KOPT-K1 (cell line): ENCODE measurements around the gene HES7.
"Not testable (repeated sequence)": the region's sequence is repeated elsewhere in the genome, so short reads cannot be mapped to it uniquely, and the experiment has no call there.

Source experiments
- H3K27ac ChIP-seq: fragments of 200-600 bp; sonication (generic); 2 replicates; pipeline ENCODE4 v1.5.1; 2016; ENCODE audit warnings: antibody characterized with exemption, mild to moderate bottlenecking, low read depth, low read length; ENCODE audit not compliant: poor library complexity, severe bottlenecking
- H3K36me3 ChIP-seq: fragments of 200-600 bp; sonication (generic); 2 replicates; pipeline ENCODE4 v1.5.1; 2017; ENCODE audit warnings: antibody characterized with exemption, mild to moderate bottlenecking, low read length, moderate library complexity; ENCODE audit not compliant: insufficient read depth
- H3K9me3 ChIP-seq: fragments of 200-600 bp; sonication (generic); 2 replicates; pipeline ENCODE4 v1.5.1; 2017; ENCODE audit warnings: antibody characterized with exemption, low read length, mild to moderate bottlenecking; ENCODE audit not compliant: insufficient read depth, poor library complexity, severe bottlenecking

HES7 gene

DNA sequence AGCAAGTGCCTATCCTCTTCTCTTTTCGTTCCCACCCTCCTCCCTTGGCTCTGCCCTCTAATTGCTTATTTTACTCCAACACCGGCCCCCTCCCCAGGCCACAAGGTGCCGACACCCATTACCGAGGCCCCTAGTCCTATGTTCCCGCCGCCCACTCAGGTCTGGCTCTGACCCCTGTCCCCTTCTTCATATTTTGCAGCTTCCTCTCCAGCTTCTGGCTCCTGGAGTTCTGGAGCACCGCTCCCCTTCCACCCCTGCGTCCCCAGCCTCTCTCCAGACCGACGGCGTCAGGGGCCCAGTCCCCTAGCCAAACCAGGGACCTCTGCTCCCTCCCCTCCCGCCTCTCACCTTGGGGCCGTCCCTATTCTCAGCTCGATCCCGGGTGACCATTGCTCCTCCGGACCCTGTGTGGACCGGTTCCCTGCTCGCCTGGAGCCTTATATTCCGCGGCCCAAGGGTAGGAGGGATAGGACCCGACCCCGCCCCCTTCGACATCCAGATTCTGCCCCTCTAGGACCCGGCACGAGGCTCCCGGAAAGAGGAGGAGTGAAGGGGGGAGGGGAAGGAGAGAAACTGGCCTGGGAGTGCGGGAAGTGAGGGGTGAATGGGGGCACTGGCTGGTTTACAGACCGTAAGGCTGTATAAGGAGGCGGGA lies at the start of gene HES7:
HES7 (minus strand) TSS at position 412 of the 655 bp plus-strand sequence; CDS start at position 390, 22 bp downstream.
- no peaks in the 10 kb centered on the region for H3K9me3 ChIP-seq
- H3K36me3 ChIP-seq = no peaks in the 10 kb centered on the region
- no peak within 1 kb of the TSS for H3K27ac ChIP-seq

DNA sequence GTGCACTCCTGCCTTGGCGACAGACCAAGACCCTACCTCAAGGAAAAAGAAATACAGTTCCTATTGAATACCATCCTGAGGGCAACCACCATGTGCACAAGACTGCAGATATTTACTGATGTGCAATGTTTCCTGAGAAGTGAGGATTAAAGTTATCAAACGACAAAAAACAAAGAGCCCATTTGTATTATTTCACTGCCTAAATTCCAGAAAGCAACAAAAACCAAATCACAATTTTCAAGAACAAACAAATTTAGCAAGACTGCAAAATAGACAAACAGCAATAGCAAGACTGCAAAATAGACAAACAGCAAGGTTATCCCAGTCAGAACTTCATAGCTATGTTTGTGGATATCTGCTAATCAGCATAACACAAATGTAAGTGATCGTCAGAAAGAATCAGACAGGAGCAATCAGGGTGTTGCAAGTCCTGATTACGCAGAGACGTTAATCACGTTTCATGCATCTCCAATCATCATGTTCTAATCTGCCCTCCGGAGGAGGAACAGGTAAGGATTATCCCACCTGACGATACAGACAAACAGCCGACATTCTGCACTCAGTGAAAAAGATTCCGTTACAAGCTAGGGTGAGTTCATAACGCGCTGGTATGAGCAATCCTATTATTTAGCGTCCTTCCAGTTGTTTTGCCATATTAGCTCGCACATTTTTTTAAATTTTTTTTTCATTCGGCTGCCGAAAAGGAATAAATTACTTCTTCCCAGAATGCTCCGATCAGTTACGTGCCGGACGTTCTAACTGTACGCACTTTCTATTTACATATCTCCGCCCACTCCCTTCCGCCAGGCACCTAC lies 49.4 kb upstream of the HES7 start:
- Histone ChIP-seq H3K36me3 (no peaks in the 10 kb centered on the region), H3K27ac (peak overlapping the region; percentile 94), H3K9me3 (no peaks in the 10 kb centered on the region)

DNA sequence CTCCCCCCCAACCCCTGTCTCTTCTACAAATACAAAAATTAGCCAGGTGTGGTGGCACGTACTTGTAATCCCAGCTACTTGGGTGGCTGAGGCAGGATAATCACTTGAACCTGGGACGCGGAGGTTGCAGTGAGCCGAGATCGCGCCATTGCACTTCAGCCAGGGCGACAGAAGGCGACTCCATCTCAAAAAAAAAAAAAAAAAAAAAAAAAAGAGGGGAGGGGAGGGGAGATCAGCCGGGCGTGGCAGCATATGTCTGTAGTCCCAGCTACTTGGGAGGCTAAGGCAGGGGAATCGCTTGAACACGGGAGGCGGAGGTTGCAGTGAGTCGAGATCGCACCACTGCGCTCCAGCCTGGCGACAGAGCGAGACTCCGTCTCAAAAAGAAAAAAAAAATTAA lies 46.3 kb upstream of the HES7 start:
- not testable (repeated sequence) for H3K9me3 ChIP-seq, H3K27ac ChIP-seq, H3K36me3 ChIP-seq

DNA sequence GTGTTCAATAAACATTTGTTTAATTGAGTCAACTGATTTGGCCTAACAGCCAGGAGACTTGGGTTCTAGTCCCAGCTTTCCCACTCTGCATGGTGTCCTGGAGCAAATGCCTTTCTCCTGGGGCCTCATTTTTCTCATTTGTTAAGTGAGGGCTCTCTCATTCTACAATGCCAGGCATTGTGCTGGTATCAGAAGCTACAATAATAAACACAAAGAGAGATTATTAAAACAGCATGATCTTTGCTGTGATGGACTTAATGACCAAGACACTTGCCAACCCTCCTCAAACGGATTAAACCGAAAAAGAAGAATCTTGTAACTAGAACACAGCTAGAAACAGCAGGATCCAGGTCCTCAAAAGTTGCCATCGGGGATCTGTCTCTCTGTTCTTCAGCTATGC lies 43.6 kb upstream of the HES7 start:
- H3K36me3 ChIP-seq = no peaks in the 10 kb centered on the region
- H3K9me3 ChIP-seq = no peaks in the 10 kb centered on the region
- H3K27ac ChIP-seq = no peak overlapping the region

DNA sequence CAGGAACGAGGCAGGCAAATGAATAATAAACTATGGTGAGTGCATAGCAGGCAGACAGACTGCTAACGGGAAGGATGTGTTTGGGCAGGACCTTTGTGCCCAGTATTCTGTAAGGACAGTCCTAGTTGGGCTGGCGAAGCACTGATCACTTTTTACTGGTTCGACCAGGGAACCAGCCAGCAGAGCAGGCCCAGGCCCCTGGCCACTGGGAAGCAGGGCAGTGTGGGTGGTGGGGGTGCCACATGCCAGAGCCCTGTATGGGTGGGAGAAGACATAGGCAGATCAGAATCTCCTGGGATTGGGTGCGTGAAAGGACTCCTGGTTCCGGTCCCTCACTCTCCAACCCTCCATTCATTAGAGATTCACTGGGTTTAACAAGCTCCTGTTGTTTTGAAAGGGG lies 42.8 kb upstream of the HES7 start:
- H3K36me3 ChIP-seq = no peaks in the 10 kb centered on the region
- no peaks in the 10 kb centered on the region for H3K9me3 ChIP-seq
- H3K27ac ChIP-seq = no peak overlapping the region

DNA sequence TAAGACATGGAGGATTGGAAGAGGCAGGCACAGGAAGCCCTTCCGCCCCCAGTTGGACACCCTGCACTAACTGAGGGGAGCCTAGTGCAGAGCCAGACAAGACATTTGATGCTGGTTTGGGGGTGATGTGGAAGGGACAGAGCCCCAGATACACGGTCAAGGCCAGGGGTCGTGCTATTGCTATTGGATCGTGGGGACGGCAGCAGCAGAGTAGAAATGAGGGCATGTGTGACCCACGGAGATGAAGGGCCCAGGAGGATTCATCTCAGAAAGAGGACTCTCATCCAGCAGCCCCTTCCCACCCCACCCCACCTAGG lies 40.9 kb upstream of the HES7 start:
- Histone ChIP-seq H3K27ac (peak overlapping the region; percentile 91), H3K9me3 (no peaks in the 10 kb centered on the region), H3K36me3 (peaks cover 18% of the 10 kb centered on the region)

DNA sequence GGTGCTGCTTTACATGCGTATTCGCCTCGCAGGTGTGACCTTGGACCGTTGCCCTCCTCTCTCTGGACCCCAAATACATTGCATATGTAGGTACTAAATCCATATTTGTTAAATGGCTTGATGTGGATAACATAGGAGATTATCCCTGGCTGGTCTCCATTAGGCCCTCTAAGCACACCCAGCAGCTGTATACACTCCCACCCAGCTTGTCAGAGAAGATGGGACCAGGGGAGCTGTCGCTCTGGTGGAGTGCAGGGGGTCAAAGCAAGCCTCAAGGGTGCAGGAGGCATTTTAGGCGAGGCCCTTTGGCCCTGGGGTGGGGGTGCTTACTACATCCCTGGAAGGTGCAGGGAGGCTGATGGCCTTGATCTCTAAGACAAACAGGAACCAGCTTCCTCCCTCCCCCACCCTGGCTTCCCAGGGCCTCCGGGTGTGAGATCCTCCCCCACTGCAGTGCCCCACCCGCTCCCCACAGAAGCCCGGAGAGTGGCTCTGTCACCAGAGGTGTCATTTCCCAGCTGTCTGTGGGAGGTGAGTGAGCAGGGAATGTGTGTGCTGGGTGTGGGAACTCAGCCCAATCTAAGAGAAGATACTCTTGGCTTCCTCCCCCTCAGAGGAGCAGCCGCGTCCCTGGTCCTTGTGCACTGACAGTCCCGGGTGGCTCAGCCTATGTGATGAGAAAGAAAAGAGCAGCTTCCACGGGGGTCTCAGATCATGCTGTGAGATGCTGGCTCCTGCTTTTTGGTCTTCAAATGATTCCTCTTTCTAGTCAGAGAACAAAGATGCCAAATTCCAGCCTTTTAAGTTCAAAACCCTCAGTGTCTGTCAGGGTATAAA lies 40.3 kb upstream of the HES7 start:
- no peaks in the 10 kb centered on the region for H3K9me3 ChIP-seq
- peak overlapping the region; percentile 91 for H3K27ac ChIP-seq
- peaks cover 24% of the 10 kb centered on the region for H3K36me3 ChIP-seq

DNA sequence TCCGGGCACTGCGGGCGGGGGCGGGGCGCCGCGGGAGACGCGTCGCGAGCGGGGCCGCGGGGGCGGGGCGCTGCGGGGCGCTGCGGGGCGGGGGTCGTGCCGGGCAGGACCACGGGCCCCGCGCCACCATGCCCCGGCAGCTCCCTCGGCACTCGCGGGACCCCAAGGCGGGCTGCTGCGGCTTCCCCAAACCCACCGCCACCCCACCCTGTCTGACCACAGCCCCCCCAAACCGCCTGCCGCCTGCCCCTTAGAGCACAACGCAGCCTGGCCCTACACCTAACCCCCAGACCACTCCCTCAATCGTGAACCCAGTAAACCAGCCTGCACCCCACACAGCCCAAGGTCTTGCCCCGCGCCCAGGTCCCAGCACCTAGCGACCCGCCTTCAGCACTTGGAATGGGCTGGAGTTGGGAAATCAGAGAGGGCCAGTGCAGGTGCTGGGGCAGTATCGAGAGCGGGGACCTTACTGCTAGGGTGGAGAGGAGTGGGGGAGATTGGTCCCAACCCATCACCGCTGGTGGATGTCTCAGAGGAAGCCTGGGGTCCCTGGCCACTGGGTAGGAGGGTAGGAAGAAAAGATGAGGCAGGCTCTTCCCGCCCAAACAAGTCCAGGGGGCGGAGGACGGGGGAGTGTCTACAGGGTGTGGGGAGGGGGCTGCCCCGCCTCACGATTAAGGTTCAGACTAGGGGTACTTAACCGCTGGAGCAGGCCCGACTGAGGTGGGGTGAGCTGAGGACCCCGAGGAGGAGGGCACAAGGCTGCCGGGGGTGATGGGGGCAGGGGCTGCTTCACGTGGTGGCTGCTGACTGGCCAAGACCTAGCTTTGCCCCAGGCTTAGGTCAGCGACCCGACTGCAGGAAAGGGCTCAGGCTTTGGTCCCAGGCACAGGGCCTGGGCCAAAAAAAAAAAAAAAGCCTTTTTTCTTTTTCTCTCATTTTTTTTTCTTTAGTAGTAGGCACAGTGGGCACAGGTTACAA lies 39.4 kb upstream of the HES7 start:
- H3K27ac ChIP-seq = peak overlapping the region; percentile 91
- peaks cover 27% of the 10 kb centered on the region for H3K36me3 ChIP-seq

DNA sequence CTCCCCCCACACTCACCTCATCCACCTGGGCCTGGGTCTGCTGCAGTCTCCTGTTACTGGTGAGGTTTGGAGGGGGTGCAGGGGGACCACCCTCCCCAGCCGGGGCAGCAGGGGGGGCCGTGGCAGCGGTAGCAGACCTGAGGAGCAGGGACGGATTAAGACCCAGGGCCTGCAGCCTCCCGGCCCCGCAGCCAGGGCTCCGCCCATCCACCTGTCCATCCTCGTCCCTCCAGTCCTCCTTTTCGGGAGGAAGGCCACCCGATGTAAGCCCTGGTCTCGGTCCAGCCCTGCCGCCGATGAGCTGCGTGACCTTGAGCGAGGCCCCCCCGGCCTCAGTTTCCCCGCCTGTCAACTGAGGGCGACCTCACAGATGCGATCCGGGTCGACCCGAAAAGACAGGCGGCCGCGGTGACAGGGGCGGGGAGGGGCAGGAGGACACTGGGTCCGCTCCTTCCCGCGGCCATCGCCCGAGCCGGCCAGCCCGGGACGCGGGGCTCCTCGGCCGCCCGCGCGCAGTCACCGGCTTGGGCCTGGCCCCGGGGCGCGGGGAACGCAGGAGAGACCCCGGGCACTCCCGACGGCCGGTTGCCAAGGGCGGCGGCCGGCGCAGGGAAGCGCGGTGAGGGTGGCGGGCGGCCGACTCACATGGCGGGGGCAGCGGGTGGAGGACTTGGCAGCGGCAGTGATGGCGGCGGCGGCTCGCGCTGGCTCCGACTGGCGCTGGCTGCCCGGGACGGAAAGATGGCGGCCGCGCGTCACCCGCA lies 38.5 kb upstream of the HES7 start, which contains the start of gene VAMP2:
VAMP2 (minus strand) TSS at position 716 of the 764 bp plus-strand sequence; CDS start at position 647, 69 bp downstream.
- Histone ChIP-seq H3K27ac (peak within 1 kb of the TSS; percentile 91), H3K9me3 (no peaks in the 10 kb centered on the region), H3K36me3 (peaks cover 31% of the 10 kb centered on the region)

More for the DNA sequence above, 39.4 kb upstream of the HES7 start:
- no peaks in the 10 kb centered on the region for H3K9me3 ChIP-seq

DNA sequence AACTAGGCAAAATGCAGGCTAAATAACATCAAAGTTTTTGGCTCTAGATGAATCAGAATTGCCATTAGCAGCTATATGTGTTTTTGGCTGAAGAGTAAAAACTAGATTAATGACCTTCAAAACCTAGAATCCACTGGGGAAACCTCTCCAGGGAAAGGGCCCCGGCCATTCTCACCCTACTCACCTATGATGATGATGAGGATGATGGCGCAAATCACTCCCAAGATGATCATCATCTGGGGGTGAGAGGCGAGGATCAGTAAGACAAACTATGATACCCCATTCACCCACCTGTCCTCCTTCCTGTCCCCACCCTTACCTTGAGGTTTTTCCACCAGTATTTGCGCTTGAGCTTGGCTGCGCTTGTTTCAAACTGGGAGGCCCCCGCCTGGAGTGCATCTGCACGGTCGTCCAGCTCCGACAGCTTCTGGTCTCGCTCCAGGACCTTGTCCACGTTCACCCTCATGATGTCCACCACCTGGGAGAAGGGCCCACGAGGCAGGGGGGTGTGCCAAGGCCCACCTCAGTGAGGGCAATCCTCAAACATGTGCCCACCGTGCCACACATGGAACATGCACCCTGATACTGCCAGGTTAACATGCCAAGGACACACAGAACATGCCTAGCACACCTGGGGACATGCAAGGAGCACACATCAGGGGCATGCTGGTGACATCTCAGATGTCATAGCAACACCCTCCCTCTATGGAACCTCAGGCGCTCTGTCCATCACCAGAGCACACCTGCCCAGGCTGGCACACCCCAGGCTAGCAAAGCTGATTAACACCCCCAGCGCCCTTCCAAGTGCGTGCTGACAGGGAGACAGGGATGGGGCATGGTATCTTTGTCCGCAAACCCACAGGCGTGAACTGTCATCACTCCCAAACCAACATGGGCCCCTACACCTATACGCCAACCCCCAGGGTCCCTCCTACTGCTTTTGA lies 37.7 kb upstream of the HES7 start:
- Histone ChIP-seq H3K9me3 (no peaks in the 10 kb centered on the region), H3K27ac (peak overlapping the region; percentile 91), H3K36me3 (peaks cover 31% of the 10 kb centered on the region)

DNA sequence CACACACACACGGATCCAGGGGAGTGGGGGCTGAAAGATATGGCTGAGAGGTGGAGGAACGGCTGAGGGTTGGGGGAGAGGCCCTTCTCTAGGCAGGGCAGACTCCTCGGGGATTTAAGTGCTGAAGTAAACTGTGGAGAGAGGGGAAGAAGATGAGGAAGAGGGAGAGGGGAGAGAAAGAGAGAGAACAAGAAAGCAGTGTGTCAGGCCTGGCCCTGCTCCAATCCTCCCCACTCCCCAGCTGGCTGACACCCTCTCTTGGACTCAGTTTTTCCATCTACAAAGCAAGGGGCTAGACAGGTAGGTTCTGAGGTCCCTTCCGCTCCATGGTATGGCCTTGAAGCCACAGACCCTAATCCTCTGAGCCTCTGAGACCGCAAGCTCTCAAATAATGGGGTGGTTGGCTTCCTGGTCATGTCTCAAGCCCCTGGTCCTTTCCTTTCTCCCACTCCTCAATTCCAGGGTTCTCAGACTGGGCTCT lies 36.9 kb upstream of the HES7 start:
- Histone ChIP-seq H3K27ac (no peak overlapping the region), H3K36me3 (peaks cover 31% of the 10 kb centered on the region), H3K9me3 (no peaks in the 10 kb centered on the region)

DNA sequence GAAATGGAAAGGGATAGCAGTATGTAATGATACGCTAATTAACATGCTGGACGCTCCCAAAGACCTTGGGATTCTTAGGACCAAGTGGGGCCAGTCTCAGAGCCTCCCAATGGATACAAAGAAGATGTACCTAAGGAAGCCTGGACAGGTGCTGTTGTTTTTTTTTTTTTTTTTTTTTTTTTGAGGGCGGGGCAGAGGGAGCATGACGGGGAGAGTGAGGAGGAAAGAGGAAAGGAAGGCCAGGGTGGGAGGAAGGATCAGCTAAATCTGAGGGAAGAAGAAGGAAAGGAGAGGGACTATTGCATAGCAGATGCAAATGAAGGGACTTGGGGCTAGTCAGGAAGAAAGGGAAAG lies 36.3 kb upstream of the HES7 start:
- Histone ChIP-seq H3K9me3 (no peaks in the 10 kb centered on the region), H3K36me3 (peaks cover 31% of the 10 kb centered on the region), H3K27ac (no peak overlapping the region)
